ENCODE data around the gene DNAL1.
"Not testable (repeated sequence)": the region's sequence is repeated elsewhere in the genome, so short reads cannot be mapped to it uniquely, and the experiment has no call there.

Gene DNAL1

DNA sequence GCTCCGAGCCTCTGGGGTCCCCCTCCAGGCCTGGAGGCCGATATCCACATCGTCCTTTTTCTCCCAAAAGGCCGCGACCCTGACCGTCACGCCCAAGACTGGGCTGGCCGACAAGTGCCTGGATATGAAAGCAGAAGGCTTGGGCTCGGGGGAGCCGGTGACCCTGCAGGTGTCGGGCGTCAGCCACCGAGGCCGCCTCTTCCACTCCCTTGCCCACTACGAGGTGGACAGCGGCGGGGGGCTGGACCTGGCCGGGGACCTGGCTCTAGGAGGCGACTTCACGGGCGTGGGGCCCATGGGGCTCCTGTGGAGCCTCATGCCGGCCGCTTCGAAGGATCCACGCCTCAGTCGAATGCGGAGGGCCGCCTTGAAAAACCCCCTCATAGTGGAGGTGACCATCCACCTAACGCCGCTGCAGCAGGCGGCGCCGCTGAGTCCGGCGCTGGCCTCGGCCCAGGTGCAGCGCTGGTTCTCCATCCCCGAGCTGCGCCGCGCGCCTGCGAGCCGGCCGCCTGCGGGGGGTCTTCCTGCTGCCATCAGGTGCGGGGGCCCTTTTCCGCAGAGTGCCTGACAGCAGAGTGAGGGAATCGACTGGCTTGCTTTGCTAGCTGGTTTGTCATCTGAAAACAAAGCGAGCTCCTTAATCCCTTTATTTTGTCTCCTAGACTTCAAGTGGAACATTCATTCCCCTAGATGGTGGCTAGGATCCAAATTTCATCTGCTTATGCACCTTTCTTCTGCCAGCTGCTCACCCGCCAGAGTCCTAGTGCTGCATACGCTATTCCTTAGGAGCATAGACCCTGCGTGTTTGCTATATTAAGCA, 10.6 kb upstream of the DNAL1 start:
- ChIA-PET POLR2A (no interaction called here), CTCF (interaction anchor here (0.6 to 8.3 kb wide), 25 partner anchors 8 to 450 kb away, joined by 3 to 71 read pairs (median 4); partner anchors contain the start of genes ACOT2, ACOT6, ALDH6A1 and DNAL1)
- DNase-seq (ENCODE audit: extremely low spot score): peak; percentile 41
- TF ChIP-seq, protein P1, sequence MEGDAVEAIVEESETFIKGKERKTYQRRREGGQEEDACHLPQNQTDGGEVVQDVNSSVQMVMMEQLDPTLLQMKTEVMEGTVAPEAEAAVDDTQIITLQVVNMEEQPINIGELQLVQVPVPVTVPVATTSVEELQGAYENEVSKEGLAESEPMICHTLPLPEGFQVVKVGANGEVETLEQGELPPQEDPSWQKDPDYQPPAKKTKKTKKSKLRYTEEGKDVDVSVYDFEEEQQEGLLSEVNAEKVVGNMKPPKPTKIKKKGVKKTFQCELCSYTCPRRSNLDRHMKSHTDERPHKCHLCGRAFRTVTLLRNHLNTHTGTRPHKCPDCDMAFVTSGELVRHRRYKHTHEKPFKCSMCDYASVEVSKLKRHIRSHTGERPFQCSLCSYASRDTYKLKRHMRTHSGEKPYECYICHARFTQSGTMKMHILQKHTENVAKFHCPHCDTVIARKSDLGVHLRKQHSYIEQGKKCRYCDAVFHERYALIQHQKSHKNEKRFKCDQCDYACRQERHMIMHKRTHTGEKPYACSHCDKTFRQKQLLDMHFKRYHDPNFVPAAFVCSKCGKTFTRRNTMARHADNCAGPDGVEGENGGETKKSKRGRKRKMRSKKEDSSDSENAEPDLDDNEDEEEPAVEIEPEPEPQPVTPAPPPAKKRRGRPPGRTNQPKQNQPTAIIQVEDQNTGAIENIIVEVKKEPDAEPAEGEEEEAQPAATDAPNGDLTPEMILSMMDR (IDR thresholded peaks at IDR 0.05; ENCODE audit: control extremely low read depth, extremely low read depth, low read depth, missing control alignments): peak; percentile 30

DNA sequence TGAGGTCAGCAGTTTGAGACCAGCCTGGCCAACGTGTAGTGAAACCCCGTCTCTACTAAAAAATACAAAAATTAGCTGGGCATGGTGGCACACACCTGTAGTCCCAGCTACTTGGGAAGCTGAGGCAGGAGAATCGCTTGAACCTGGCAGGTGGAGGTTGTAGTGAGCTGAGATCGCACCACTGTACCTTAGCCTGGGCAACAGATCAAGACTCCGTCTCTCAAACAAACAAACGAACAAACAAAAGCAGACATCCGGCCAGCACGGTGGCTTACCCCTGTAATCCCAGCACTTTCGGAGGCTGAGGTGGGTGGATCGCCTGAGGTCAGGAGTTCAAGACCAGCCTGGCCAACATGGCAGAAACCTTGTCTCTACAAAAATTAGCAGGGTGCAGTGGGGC, 8.4 kb upstream of the DNAL1 start:
- CTCF ChIA-PET: interaction anchor here (8.3 kb wide), 1 partner anchor 129 kb away, joined by 71 read pairs; no protein-coding TSS in a partner anchor

DNA sequence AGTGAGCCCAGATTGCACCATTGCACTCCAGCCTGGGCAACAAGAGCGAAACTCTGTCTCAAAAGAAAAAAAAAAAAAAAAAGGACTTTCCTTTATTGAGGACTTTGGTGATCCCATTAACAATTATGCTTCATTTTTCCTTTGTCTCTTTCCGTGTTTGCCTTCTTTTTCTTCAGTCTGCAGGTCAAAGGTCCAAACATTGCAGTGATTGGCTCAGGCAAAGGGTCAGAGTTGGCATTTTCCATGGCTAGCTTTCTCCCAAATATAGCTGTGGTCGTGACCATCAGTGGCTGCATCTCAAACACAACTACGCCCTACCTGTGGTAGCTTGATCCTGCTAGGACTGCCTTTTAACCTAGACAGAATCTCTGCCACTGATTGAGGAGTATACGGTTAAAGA, 7.0 kb upstream of the DNAL1 start:
- no peak for DNase-seq (ENCODE audit: extremely low spot score)
- POLR2A ChIA-PET: interaction anchor here (0.7 kb wide), 1 partner anchor 147 kb away, joined by 6 read pairs; the partner anchor contains the start of gene RIOX1
- CTCF ChIA-PET: interaction anchor here (1.2 to 8.3 kb wide), 4 partner anchors 13 to 131 kb away, joined by 6 to 71 read pairs (median 6); no protein-coding TSS in a partner anchor
- TF ChIP-seq, protein P1 (IDR thresholded peaks at IDR 0.05; ENCODE audit: control extremely low read depth, extremely low read depth, low read depth, missing control alignments): no peak

More for the DNA sequence above, 8.4 kb upstream of the DNAL1 start:
- POLR2A ChIA-PET; DNase-seq (ENCODE audit: extremely low spot score): not testable (repeated sequence)

DNA sequence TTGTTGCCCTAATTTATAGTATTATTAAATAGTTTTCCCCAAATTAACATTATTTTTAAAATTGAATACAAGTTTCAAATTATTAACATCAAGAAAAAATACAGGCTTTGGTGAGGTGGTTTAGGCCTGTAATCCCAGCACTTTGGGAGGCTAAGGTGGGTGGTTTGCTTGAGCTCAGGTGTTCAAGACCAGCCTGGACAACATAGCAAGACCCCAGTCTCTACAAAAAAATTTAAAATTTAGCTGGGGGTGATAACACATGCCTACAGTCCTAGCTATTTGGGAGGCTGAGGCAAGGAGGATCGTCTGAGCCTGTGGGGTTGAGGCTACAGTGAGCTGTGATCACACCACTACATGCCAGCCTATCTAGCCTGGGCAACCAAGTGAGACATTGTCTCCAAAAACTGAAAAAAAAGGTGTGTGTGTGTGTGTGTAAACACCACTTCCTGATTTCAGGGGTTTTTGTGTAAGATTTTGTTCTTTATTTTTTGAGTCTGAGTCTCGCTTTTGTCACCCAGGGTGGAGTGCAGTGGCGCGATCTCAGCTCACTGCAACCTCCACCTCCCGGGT, 3.9 kb upstream of the DNAL1 start:
- no peak for DNase-seq (ENCODE audit: extremely low spot score)
- CTCF ChIA-PET: interaction anchor here (1.1 to 1.6 kb wide), 3 partner anchors 12 to 48 kb away, joined by 3 to 4 read pairs (median 3); no protein-coding TSS in a partner anchor

DNA sequence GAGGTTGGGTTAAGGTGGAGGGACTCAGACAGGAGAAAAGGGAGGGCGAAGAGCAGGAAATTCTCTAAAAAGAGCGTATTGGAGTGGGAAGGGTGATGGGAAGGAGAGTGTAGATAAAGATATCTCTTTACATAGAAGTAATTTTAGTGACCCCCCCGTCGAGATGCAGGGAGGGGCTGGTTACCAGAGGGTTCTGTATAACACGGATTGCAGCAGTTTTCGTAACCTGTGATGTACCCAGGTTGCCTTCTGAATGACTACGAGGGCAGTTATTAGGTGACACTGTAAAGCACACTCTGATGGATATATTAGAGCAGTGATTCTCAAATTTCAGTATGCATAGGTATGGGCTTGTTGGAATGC, 443 bp downstream of the DNAL1 start:
- TF ChIP-seq, protein P1 (IDR thresholded peaks at IDR 0.05; ENCODE audit: control extremely low read depth, extremely low read depth, low read depth, missing control alignments): no peak
- POLR2A ChIA-PET: no interaction called here
- DNase-seq (ENCODE audit: extremely low spot score): no peak
- CTCF ChIA-PET: interaction anchor here (1.6 to 5.1 kb wide), 2 partner anchors 11 to 12 kb away, joined by 9 to 23 read pairs; no protein-coding TSS in a partner anchor

More for the DNA sequence above, 3.9 kb upstream of the DNAL1 start:
- POLR2A ChIA-PET: no interaction called here
- TF ChIP-seq, protein P1 (IDR thresholded peaks at IDR 0.05; ENCODE audit: control extremely low read depth, extremely low read depth, low read depth, missing control alignments): no peak

DNA sequence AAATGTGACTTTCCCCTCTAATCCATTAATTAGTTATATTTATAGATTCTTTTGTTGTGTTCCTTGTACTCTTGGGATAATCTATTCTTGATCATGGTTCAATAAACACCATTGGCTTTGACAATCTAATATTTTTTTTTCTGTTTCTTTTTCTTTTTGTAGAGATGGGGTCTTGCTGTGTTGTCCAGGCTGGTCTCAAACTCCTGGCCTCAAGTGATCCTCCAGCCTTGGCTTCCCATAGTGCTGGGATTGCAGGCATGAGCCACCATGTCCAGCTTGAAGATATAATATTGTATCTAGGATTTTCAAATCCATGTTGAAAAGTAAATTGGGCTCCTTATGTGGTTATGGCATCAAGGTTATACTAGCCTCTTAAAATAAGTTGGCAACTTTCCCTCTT, 6.2 kb downstream of the DNAL1 start:
- ChIA-PET CTCF (interaction anchor here (1.3 to 1.5 kb wide), 3 partner anchors 12 to 478 kb away, joined by 3 to 6 read pairs (median 3); no protein-coding TSS in a partner anchor), POLR2A (no interaction called here)
- TF ChIP-seq, protein P1 (IDR thresholded peaks at IDR 0.05; ENCODE audit: control extremely low read depth, extremely low read depth, low read depth, missing control alignments): no peak
- DNase-seq (ENCODE audit: extremely low spot score): no peak

Data from GM10248 (cell line).